Ishikawa (cell line): ENCODE measurements around the gene UTP11.

Experiments used
- CEBPB ChIP-seq: IDR thresholded peaks from 2 replicates; pipeline ENCODE4 v1.6.1; 2012
- CREB1 ChIP-seq: IDR thresholded peaks from 2 replicates; pipeline ENCODE4 v1.6.1; 2012; ENCODE audit warnings: low read depth
- EGR1 ChIP-seq: IDR thresholded peaks from 2 replicates; pipeline ENCODE4 v1.6.1; 2012
- EP300 ChIP-seq: IDR thresholded peaks from 2 replicates; pipeline ENCODE4 v1.6.1; 2012; ENCODE audit warnings: borderline replicate concordance
- FOXM1 ChIP-seq: IDR thresholded peaks from 2 replicates; pipeline ENCODE4 v1.6.1; 2012; ENCODE audit warnings: low read depth, borderline replicate concordance
- NFIC ChIP-seq: IDR thresholded peaks from 2 replicates; pipeline ENCODE4 v1.6.1; 2012
- RAD21 ChIP-seq: IDR thresholded peaks from 2 replicates; pipeline ENCODE4 v1.6.1; 2012; ENCODE audit warnings: low read depth
- TAF1 ChIP-seq: IDR thresholded peaks from 2 replicates; pipeline ENCODE4 v1.6.1; 2012; ENCODE audit warnings: low read depth, mild to moderate bottlenecking
- TCF12 ChIP-seq: IDR thresholded peaks from 2 replicates; pipeline ENCODE4 v1.6.1; 2012; ENCODE audit warnings: low read depth
- TEAD4 ChIP-seq: IDR thresholded peaks from 2 replicates; pipeline ENCODE4 v1.6.1; 2012
- YY1 ChIP-seq: IDR thresholded peaks from 2 replicates; pipeline ENCODE4 v1.6.1; 2012; ENCODE audit warnings: low read depth
- ZBTB7A ChIP-seq: IDR thresholded peaks from 2 replicates; pipeline ENCODE4 v1.6.1; 2012; ENCODE audit warnings: low read depth
- TF ChIP-seq, protein P1 (sequence below): IDR thresholded peaks from 2 replicates; pipeline ENCODE4 v1.6.1; 2012; ENCODE audit warnings: low read depth, mild to moderate bottlenecking
- TF ChIP-seq, protein P2 (sequence below): IDR thresholded peaks from 2 replicates; pipeline ENCODE4 v1.6.1; 2012
- TF ChIP-seq, protein P3 (sequence below): IDR thresholded peaks from 2 replicates; pipeline ENCODE4 v1.6.1; 2012

UTP11 gene

DNA sequence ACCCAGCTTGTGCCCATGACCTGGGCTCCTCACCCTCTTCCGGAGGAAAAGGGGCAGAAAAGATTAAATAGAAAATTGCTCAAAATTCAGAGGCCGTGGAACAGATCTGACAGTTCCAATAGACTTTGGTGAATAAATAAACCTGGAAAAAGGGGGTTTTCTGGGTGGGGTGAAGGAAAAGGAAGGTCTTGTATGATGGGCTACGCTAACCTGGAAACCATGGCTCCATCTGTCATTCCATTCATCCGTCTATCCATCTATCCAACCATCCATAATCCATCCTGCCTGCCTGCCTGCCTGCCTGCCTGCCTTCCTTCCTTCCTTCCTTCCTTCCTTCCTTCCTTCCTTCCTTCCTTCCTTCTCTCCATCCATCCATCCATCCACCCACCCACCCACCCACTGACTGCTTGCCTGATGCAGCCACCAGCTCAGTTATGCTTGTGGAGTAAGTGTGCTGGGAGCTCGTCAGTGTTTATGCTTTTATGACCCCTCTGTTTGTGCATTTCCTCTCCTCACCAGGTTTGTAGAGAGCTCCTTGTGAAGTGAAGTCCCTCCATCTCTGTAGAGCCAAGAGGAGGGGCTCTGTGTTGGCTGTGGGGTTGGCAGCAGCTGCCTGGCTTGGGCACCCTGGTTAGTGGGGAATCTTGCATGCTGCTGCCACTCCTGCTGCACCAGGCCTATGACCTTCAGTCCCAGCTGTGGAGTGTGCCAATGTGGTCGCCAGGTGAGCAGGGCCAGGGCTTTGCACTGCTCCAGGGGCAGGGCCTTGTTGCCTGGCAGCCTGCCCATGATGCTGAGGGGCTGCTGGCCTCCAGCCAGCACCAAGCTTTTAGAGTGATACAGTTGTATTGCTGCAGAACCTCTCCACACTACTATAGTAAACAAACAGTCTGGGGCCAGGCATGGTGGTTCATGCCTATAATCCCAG lies 50.1 kb downstream of the UTP11 start:
- TF ChIP-seq TEAD4 (no peak), FOXM1 (no peak), NFIC (no peak), CREB1 (no peak), RAD21 (no peak), CEBPB (no peak)
- TF ChIP-seq, protein P1, sequence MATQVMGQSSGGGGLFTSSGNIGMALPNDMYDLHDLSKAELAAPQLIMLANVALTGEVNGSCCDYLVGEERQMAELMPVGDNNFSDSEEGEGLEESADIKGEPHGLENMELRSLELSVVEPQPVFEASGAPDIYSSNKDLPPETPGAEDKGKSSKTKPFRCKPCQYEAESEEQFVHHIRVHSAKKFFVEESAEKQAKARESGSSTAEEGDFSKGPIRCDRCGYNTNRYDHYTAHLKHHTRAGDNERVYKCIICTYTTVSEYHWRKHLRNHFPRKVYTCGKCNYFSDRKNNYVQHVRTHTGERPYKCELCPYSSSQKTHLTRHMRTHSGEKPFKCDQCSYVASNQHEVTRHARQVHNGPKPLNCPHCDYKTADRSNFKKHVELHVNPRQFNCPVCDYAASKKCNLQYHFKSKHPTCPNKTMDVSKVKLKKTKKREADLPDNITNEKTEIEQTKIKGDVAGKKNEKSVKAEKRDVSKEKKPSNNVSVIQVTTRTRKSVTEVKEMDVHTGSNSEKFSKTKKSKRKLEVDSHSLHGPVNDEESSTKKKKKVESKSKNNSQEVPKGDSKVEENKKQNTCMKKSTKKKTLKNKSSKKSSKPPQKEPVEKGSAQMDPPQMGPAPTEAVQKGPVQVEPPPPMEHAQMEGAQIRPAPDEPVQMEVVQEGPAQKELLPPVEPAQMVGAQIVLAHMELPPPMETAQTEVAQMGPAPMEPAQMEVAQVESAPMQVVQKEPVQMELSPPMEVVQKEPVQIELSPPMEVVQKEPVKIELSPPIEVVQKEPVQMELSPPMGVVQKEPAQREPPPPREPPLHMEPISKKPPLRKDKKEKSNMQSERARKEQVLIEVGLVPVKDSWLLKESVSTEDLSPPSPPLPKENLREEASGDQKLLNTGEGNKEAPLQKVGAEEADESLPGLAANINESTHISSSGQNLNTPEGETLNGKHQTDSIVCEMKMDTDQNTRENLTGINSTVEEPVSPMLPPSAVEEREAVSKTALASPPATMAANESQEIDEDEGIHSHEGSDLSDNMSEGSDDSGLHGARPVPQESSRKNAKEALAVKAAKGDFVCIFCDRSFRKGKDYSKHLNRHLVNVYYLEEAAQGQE: no peak
- TF ChIP-seq, protein P2, sequence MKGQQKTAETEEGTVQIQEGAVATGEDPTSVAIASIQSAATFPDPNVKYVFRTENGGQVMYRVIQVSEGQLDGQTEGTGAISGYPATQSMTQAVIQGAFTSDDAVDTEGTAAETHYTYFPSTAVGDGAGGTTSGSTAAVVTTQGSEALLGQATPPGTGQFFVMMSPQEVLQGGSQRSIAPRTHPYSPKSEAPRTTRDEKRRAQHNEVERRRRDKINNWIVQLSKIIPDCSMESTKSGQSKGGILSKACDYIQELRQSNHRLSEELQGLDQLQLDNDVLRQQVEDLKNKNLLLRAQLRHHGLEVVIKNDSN: no peak

DNA sequence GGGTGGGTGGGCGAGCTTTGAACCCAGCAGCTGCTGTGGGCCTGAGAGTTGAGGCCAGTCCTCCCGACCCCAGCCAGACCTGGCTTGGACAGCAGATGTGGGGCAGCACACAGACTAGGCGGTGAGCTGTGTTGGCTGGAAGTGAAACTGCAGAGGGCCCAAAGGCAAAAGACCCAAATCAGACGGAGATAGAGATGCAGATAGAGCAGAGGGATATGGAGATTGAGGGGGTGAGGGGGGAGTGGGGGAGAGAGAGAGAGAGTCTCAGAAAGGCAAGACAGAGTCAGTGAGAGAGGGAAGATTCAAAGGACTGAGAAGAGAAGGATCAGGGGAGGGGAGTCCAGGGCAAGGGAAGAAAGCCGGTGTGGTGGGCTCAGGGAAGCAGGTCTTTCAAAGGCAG lies 51.1 kb downstream of the UTP11 start:
- TF ChIP-seq TAF1 (no peak), FOXM1 (no peak), ZBTB7A (no peak), CEBPB (no peak), NFIC (no peak), EP300 (no peak), RAD21 (no peak), TEAD4 (no peak), TCF12 (no peak), EGR1 (no peak), YY1 (no peak)
- TF ChIP-seq, protein P1: no peak
- TF ChIP-seq, protein P2: no peak
- TF ChIP-seq, protein P3, sequence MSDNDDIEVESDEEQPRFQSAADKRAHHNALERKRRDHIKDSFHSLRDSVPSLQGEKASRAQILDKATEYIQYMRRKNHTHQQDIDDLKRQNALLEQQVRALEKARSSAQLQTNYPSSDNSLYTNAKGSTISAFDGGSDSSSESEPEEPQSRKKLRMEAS: no peak

DNA sequence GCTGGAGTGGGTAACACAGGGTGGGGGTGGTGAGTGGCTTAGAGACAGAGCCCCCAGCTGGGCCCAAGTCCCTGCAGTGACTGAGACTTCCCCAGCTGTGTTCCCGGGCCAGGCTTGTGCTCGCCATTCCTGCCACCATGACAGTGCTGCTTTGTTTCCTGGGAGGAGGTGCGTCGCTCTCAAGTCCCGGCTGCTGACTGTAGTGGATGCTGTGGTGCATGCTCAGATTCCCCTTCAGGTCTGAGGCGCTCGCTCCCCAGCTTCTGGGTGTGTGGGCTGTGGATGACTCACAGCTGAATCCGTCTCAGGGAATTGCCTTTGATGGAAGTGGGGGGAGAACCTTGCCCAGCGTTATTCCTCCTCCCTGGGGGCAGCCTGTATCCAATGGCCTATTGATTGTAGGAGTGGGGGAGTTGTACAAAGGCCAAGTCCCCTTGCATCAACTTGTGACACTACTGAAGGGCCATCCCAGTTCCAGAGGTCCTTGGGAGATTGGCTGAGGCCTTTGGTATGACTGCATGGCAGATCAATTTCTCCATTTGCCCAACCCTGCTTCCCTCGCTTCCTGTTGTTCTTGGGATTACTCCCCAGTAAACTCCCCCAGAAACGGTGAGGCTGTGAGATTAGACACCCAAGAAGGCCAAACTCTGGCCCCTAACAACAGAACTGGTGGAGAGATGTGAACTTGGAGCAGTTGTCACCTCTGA lies 51.8 kb downstream of the UTP11 start:
- no peak for TF ChIP-seq NFIC
- no peak for TF ChIP-seq TCF12
- TF ChIP-seq CREB1: no peak
- no peak for TF ChIP-seq ZBTB7A

DNA sequence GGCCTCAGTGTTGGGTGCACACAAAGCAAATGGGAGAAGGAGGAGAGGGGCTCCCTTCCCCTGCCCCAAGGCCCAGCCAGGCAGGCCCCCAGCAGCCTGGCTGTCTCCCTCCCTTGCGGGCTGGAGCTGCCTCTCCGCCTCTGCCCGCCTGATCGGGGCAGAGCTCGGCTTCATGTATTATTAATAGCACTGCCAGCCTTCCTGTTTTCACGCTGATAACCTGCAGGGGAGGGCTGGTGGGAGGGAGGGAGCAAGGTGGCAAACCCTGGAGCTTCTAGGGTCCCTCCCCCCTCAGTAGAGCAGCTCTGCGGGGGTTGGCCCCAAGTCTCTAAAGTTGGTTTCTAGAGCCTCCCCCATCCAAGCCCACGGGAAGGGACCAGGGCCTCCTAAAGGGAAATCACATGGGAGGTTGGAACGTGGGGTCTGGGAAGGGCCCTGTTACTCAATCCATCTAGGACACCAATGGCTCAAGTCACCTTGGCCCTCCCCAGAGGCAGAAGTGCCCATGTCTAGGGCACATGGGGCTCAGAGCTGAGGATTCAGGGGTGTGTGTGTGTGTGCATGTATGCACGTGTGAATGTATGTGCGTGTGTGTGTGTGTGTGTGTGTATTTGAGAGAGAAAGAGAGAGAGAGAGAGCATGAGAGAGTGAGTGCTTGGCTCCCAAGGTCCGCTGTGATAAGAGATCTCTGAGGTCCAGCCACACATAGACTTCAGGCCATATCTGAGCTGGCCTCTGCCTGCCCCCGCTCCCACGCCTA lies 55.9 kb downstream of the UTP11 start:
- TF ChIP-seq TAF1 (no peak), EP300 (no peak), RAD21 (no peak), ZBTB7A (no peak), EGR1 (no peak), NFIC (no peak), YY1 (no peak), FOXM1 (no peak), TCF12 (no peak), CREB1 (no peak), CEBPB (no peak), TEAD4 (no peak)
- TF ChIP-seq, protein P2: no peak
- TF ChIP-seq, protein P3: no peak
- TF ChIP-seq, protein P1: no peak
